Endothelial cell of umbilical vein (primary cell): ENCODE data around the gene LAMA4.

ENCODE experiments used
- POLR2A ChIP-seq: IDR thresholded peaks from 2 replicates; pipeline ENCODE4 v1.6.1; 2012; ENCODE audit warnings: low read depth, mild to moderate bottlenecking, control low read depth, low read length
- TF ChIP-seq, protein P1 (sequence below), 2 donors: IDR thresholded peaks; 1 replicate in 1 of 2; 2 replicates in 1 of 2; pipeline ENCODE4 v1.5.1; 2011; ENCODE audit warnings: low read length in 2 of 2, mild to moderate bottlenecking in 2 of 2, moderate library complexity in 2 of 2, control low read depth in 1 of 2, inconsistent platforms in 1 of 2, low read depth in 1 of 2; ENCODE audit not compliant: insufficient read depth in 1 of 2; ENCODE audit errors: extremely low read depth in 1 of 2
- TF ChIP-seq, protein P2 (sequence below): IDR thresholded peaks from 2 replicates; pipeline ENCODE4 v1.6.1; 2011; ENCODE audit not compliant: insufficient read depth, insufficient read length

DNA sequence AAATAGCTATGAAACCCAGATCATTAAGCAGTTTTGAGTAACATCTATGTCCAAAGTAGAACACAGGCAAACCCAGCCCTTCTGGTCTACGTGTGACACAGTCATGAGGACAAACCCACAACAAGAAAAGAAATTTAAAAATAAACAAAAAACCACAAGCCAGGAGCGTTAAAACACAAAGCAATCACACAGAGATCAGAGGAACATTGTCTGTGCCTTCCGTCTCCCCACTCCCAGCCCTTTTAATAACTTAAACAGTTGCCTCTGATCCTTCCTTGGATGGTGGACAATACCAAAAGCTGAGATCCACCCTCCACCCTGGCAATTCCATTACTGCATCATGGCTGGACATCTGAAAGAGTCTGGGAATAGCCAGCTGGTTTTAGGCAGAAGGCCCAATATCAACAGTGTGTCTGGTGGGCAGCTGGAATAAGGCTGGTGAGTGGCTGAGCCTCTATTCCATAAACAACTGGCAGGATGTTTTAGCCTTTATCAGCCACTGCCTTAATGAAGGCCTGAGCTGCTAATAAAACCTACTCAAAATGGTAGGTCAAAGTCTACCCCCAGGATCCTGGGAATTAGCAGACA is 15.7 kb upstream of the LAMA4 start:
- TF ChIP-seq, protein P1, sequence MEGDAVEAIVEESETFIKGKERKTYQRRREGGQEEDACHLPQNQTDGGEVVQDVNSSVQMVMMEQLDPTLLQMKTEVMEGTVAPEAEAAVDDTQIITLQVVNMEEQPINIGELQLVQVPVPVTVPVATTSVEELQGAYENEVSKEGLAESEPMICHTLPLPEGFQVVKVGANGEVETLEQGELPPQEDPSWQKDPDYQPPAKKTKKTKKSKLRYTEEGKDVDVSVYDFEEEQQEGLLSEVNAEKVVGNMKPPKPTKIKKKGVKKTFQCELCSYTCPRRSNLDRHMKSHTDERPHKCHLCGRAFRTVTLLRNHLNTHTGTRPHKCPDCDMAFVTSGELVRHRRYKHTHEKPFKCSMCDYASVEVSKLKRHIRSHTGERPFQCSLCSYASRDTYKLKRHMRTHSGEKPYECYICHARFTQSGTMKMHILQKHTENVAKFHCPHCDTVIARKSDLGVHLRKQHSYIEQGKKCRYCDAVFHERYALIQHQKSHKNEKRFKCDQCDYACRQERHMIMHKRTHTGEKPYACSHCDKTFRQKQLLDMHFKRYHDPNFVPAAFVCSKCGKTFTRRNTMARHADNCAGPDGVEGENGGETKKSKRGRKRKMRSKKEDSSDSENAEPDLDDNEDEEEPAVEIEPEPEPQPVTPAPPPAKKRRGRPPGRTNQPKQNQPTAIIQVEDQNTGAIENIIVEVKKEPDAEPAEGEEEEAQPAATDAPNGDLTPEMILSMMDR (IDR thresholded peaks at IDR 0.05; ENCODE audit: extremely low read depth in 1 of 2, insufficient read depth in 1 of 2, low read depth in 1 of 2, low read length in 2 of 2) = no peak
- TF ChIP-seq, protein P2, sequence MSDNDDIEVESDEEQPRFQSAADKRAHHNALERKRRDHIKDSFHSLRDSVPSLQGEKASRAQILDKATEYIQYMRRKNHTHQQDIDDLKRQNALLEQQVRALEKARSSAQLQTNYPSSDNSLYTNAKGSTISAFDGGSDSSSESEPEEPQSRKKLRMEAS = no peak
- no peak for TF ChIP-seq POLR2A
